Neural progenitor cell (in vitro differentiated cells): ENCODE results near the gene ZNF81.
"Not testable (repeated sequence)": the region's sequence is repeated elsewhere in the genome, so short reads cannot be mapped to it uniquely, and the experiment has no call there.

Source experiments
- EZH2phosphoT487 ChIP-seq: fragments of 200-600 bp; sonication (generic); IDR thresholded peaks from 2 replicates; pipeline ENCODE4 v1.6.1; 2017; ENCODE audit warnings: antibody characterized with exemption
- TF ChIP-seq, protein P1 (sequence below): fragments of 200-600 bp; sonication (generic); IDR thresholded peaks from 2 replicates; pipeline ENCODE4 v1.5.1; 2017; ENCODE audit warnings: antibody characterized with exemption, mild to moderate bottlenecking

DNA sequence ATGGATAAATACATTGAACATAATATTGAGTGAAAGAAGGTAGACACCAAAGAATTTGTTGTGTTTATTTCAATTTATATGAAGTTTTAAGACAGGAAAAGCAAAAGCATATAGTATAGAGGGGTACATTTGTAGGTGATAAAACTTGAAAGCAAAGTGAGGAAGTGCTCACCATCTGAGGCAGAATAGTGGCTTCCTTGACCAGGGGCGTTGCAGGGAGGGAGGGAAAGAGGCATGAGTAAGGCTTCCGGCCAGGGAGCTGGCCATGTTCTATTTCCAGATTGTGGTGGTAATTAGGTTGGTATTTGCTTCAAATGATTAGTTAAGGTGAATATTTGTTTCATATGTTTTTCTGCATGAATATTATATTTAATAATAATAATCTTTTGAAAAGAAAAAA lies 13.7 kb downstream of the ZNF81 start:
- TF ChIP-seq, protein P1, sequence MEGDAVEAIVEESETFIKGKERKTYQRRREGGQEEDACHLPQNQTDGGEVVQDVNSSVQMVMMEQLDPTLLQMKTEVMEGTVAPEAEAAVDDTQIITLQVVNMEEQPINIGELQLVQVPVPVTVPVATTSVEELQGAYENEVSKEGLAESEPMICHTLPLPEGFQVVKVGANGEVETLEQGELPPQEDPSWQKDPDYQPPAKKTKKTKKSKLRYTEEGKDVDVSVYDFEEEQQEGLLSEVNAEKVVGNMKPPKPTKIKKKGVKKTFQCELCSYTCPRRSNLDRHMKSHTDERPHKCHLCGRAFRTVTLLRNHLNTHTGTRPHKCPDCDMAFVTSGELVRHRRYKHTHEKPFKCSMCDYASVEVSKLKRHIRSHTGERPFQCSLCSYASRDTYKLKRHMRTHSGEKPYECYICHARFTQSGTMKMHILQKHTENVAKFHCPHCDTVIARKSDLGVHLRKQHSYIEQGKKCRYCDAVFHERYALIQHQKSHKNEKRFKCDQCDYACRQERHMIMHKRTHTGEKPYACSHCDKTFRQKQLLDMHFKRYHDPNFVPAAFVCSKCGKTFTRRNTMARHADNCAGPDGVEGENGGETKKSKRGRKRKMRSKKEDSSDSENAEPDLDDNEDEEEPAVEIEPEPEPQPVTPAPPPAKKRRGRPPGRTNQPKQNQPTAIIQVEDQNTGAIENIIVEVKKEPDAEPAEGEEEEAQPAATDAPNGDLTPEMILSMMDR = not testable (repeated sequence)
- TF ChIP-seq EZH2phosphoT487 = not testable (repeated sequence)
